ENCODE data around the gene UNC5B. TPM values are rescaled to one million over a fixed set of nuclear protein-coding genes. Genes with fewer than 3 reads are reported as not detected.

Gene UNC5B
- total RNA-seq, 1 donor from 2014 or later = not detected

- ChIA-PET POLR2A (no interaction called here), CTCF (no interaction called here)
- ATAC-seq (ENCODE audit: low read depth) (no peak), DNase-seq (no peak)
- no peak for TF ChIP-seq CTCF (IDR thresholded peaks at IDR 0.05)
- Mint-ChIP-seq H3K9me3 (no peaks in the 10 kb centered on the region), H3K4me1 (peaks cover 7% of the 10 kb centered on the region), H3K27me3 (peaks cover 18% of the 10 kb centered on the region), H3K4me3 (no peak overlapping the region), H3K36me3 (ENCODE audit: low read depth) (no peaks in the 10 kb centered on the region), H3K27ac (no peak overlapping the region)
- intact Hi-C loops (cut with micrococcal nuclease) = no loop called here
These were observed 27.0 kb downstream of the UNC5B start for GRCh38 chr10:71239131-71239915.

- no peak for ATAC-seq (ENCODE audit: low read depth)
- Mint-ChIP-seq H3K4me1 (peaks cover 7% of the 10 kb centered on the region), H3K9me3 (no peaks in the 10 kb centered on the region), H3K27ac (no peak overlapping the region), H3K4me3 (no peak overlapping the region), H3K27me3 (peaks cover 19% of the 10 kb centered on the region), H3K36me3 (ENCODE audit: low read depth) (no peaks in the 10 kb centered on the region)
- DNase-seq = no peak
- POLR2A ChIA-PET = no interaction called here
- no peak for TF ChIP-seq CTCF (IDR thresholded peaks at IDR 0.05)
- CTCF ChIA-PET = no interaction called here
- intact Hi-C loops (cut with micrococcal nuclease) = no loop called here
These were observed 27.8 kb downstream of the UNC5B start for GRCh38 chr10:71239946-71240795.

GRCh38 chr10:71241114-71241829, 28.9 kb downstream of the UNC5B start:
- H3K27ac Mint-ChIP-seq = no peak overlapping the region
- H3K27me3 Mint-ChIP-seq = peaks cover 22% of the 10 kb centered on the region
- TF ChIP-seq CTCF (IDR thresholded peaks at IDR 0.05) = no peak
- H3K9me3 Mint-ChIP-seq = no peaks in the 10 kb centered on the region
- no peaks in the 10 kb centered on the region for H3K36me3 Mint-ChIP-seq (ENCODE audit: low read depth)
- no peak overlapping the region for H3K4me3 Mint-ChIP-seq
- intact Hi-C loops (cut with micrococcal nuclease) = no loop called here
- DNase-seq (no peak), ATAC-seq (ENCODE audit: low read depth) (no peak)
- CTCF ChIA-PET = no interaction called here
- POLR2A ChIA-PET = no interaction called here
- H3K4me1 Mint-ChIP-seq = peaks cover 7% of the 10 kb centered on the region

- Mint-ChIP-seq H3K4me3 (no peak overlapping the region), H3K4me1 (peaks cover 7% of the 10 kb centered on the region), H3K27me3 (peaks cover 24% of the 10 kb centered on the region), H3K27ac (no peak overlapping the region), H3K36me3 (ENCODE audit: low read depth) (no peaks in the 10 kb centered on the region), H3K9me3 (no peaks in the 10 kb centered on the region)
- CTCF ChIA-PET = no interaction called here
- POLR2A ChIA-PET = no interaction called here
- no peak for TF ChIP-seq CTCF (IDR thresholded peaks at IDR 0.05)
- ATAC-seq (ENCODE audit: low read depth) = no peak
- intact Hi-C loops (cut with micrococcal nuclease) = no loop called here
- DNase-seq = no peak
These were observed 29.7 kb downstream of the UNC5B start for GRCh38 chr10:71241830-71242621.

Data from activated B cell treated with CpG ODN at 0.5 μM for 24 hours (primary cell).